HepG2 (cell line): ENCODE results near the gene TARP.

Experiments
- ATAC-seq: fragments of 200-7000 bp; cut with Tn5 transposase; 3 replicates; pipeline ENCODE4 v1.9.1; 2020; ENCODE audit warnings: mild to moderate bottlenecking, moderate library complexity
- BruUV-seq: library from RNA; stranded (reverse); fragments of 400-500 nt; replicated peaks from 2 replicates; lab custom pipeline; 2021; lab: Mats Ljungman, UMichigan
- CTCF ChIA-PET: fragments of 300-600 bp; formaldehyde crosslinking; extraction: SDS; loops from one replicate; lab custom pipeline; 2021; ENCODE audit warnings: low total read pairs, inconsistent platforms, low intra/inter-chr PET ratio; lab: Yijun Ruan, JAX
- POLR2A ChIA-PET: fragments of 350-600 bp; sonication (Branson Sonifier 250); formaldehyde crosslinking; loops from one replicate; lab custom pipeline; 2020; ENCODE audit warnings: antibody characterized with exemption, inconsistent platforms; lab: Yijun Ruan, JAX
- DNase-seq: peaks from one replicate; pipeline ENCODE4 v3.0.0-alpha.2; 2015; ENCODE audit warnings: low spot score
- FAIRE-seq: peaks from 3 replicates; lab custom pipeline; 2011; peaks lifted over from hg19 to GRCh38; lab: Jason Lieb, UNC
- H2AFZ ChIP-seq: one replicate; pipeline ENCODE4 v1.6.1; 2011; ENCODE audit warnings: low read length, inconsistent platforms
- H3K27ac ChIP-seq: fragments of 300-600 bp; 3 replicates; pipeline ENCODE4 v1.8.0; 2011; ENCODE audit warnings: mixed run types, mild to moderate bottlenecking, mixed read lengths, low read length, inconsistent platforms; ENCODE audit not compliant: insufficient read depth; ENCODE audit errors: extremely low read length
- H3K27me3 ChIP-seq, 2 experiments: fragments of 200-600 bp in 1 of 2; 2 replicates in 1 of 2; 3 replicates in 1 of 2; pipeline versions ENCODE4 v1.6.0 to v1.8.0; 2011; ENCODE audit warnings: low read length in 2 of 2, mild to moderate bottlenecking in 2 of 2, moderate library complexity in 2 of 2, inconsistent platforms in 1 of 2; ENCODE audit not compliant: insufficient read depth in 2 of 2, control insufficient read depth in 1 of 2
- H3K36me3 ChIP-seq, 2 experiments: fragments of 200-600 bp in 1 of 2; replicated peaks in 1 of 2; 2 replicates in 1 of 2; 3 replicates in 1 of 2; pipeline versions ENCODE4 v1.5.1 to v1.8.0; 2011; ENCODE audit warnings: low read length in 2 of 2, inconsistent platforms in 1 of 2; ENCODE audit not compliant: insufficient read depth in 2 of 2, control insufficient read depth in 1 of 2
- H3K4me1 ChIP-seq: 2 replicates; pipeline ENCODE4 v1.5.1; 2012; ENCODE audit warnings: low read length, inconsistent platforms; ENCODE audit not compliant: insufficient read depth
- H3K4me2 ChIP-seq: 2 replicates; pipeline ENCODE4 v1.6.0; 2011; ENCODE audit warnings: low read depth, low read length, inconsistent platforms
- H3K4me3 ChIP-seq, 3 experiments: fragments of 200-600 bp in 1 of 3; sonication (generic), shearing (Covaris generic) in 1 of 3; replicated peaks in 1 of 3; 2 replicates each; pipeline ENCODE4 v1.5.1; 2011 to 2016; ENCODE audit warnings: low read length in 3 of 3, inconsistent platforms in 2 of 3, low read depth in 2 of 3, mild to moderate bottlenecking in 2 of 3, control low read depth in 1 of 3, mixed read lengths in 1 of 3; ENCODE audit not compliant: insufficient read depth in 1 of 3
- H3K79me2 ChIP-seq: one replicate; pipeline ENCODE4 v1.6.1; 2011; ENCODE audit warnings: low read length, inconsistent platforms; ENCODE audit not compliant: insufficient read depth
- H3K9ac ChIP-seq: 2 replicates; pipeline ENCODE4 v1.6.0; 2011; ENCODE audit warnings: mild to moderate bottlenecking, low read depth, low read length, inconsistent platforms; ENCODE audit not compliant: insufficient read depth
- H3K9me3 ChIP-seq: 2 replicates; pipeline ENCODE4 v1.5.1; 2012; ENCODE audit warnings: mild to moderate bottlenecking, low read length
- H4K20me1 ChIP-seq: 2 replicates; pipeline ENCODE4 v1.6.0; 2011; ENCODE audit warnings: inconsistent platforms, mild to moderate bottlenecking, low read length, moderate library complexity; ENCODE audit not compliant: insufficient read depth
- CENPT ChIP-seq: sonication (generic); formaldehyde crosslinking; IDR thresholded peaks from 2 replicates; pipeline ENCODE4 v1.8.0; 2022; ENCODE audit warnings: low read depth, mild to moderate bottlenecking, moderate library complexity, missing genetic modification reagents
- CREM ChIP-seq, 2 experiments: sonication (generic) in 1 of 2; formaldehyde crosslinking in 1 of 2; IDR thresholded peaks; 2 replicates each; pipeline versions ENCODE4 v1.4.0 to v1.6.1; 2016 to 2020; ENCODE audit warnings: antibody characterized with exemption in 1 of 2, mild to moderate bottlenecking in 1 of 2, missing genetic modification reagents in 1 of 2
- DNMT3B ChIP-seq: conservative IDR thresholded peaks from 2 replicates; pipeline ENCODE4 v1.6.1; 2016; ENCODE audit warnings: missing biosample characterization, control low read depth
- KDM1A ChIP-seq: IDR thresholded peaks from 2 replicates; pipeline ENCODE4 v1.6.1; 2016; ENCODE audit warnings: missing compliant biosample characterization
- KMT2B ChIP-seq: IDR thresholded peaks from 2 replicates; pipeline ENCODE4 v1.6.1; 2016; ENCODE audit warnings: missing genetic modification reagents, missing compliant biosample characterization
- SCMH1 ChIP-seq: sonication (generic); formaldehyde crosslinking; IDR thresholded peaks from 2 replicates; pipeline ENCODE4 v1.9.0; 2021; ENCODE audit warnings: missing genetic modification reagents, mild to moderate bottlenecking, borderline replicate concordance
- ZEB1 ChIP-seq: IDR thresholded peaks from 2 replicates; pipeline ENCODE4 v1.6.1; 2012; ENCODE audit warnings: mild to moderate bottlenecking, low read depth, inconsistent platforms; ENCODE audit not compliant: insufficient replicate concordance
- ZNF234 ChIP-seq: sonication (generic); formaldehyde crosslinking; conservative IDR thresholded peaks from 2 replicates; pipeline ENCODE4 v1.5.1; 2020; ENCODE audit warnings: mild to moderate bottlenecking, missing genetic modification reagents
- WGBS: methylation state at CpG from one replicate; pipeline ENCODE4 v1.1.6; 2017; ENCODE audit warnings: low lambda C conversion rate; 5-methylcytosine and 5-hydroxymethylcytosine counted together
- in situ Hi-C: cut with HindIII; loops from 2 replicates; pipeline ENCODE4 v1.10.0; 2017; ENCODE audit warnings: low pct_unique_long_range_greater_than_20kb; ENCODE audit not compliant: extremely low pct_ligation_motif_present
- intact Hi-C: fragments of 100-400 bp; cut with micrococcal nuclease; formaldehyde crosslinking; loops from one replicate; pipeline ENCODE4 v1.10.0; 2022; ENCODE audit not compliant: unreplicated experiment
- TF ChIP-seq, protein P1 (sequence below): sonication (generic); formaldehyde crosslinking; IDR thresholded peaks from 2 replicates; pipeline ENCODE4 v1.4.0; 2020; ENCODE audit warnings: mild to moderate bottlenecking, missing genetic modification reagents

The TARP gene

DNA sequence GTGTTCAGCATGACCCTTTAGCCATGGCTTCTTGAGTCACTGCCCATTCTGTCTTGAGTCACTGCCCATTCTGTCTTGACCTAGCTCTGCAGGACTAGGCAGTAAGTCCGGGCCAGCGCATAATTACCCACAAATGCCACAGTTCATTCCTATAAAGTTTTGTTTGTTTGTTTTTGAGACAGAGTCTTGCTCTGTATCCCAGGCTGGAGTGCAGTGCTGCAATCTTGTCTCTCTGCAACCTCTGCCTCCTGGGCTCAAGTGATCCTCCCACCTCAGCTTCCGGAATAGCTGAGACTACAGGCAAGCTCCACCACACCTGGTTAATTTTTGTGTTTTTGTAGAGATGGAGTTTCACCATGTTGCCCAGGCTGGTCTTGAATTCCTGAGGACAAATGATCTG lies 32.7 kb upstream of the TARP start:
- Histone ChIP-seq H3K27me3 (peaks cover 0 to 14% of the 10 kb centered on the region in 2 experiments; a peak in 1 of 5 replicates), H3K4me3 (no peak overlapping the region), H3K9me3 (no peaks in the 10 kb centered on the region), H4K20me1 (no peaks in the 10 kb centered on the region), H3K4me2 (no peak overlapping the region), H3K9ac (no peak overlapping the region), H3K36me3 (no peaks in the 10 kb centered on the region), H3K79me2 (no peaks in the 10 kb centered on the region), H3K4me1 (no peaks in the 10 kb centered on the region), H2AFZ (no peak overlapping the region), H3K27ac (no peak overlapping the region)
- no peak for DNase-seq
- intact Hi-C loops (no loop called here), in situ Hi-C loops (loop anchor here (25.0 kb wide), 1 partner anchor 194 kb away; no protein-coding TSS in a partner anchor)
- FAIRE-seq = no peak
- ChIA-PET POLR2A (no interaction called here), CTCF (no interaction called here)
- no TSS peak for BruUV-seq
- TF ChIP-seq ZEB1 = no peak
- TF ChIP-seq CENPT (CRISPR knock-in tag) = no peak
- no peak for TF ChIP-seq CREM (IDR thresholded peaks at IDR 0.05)
- TF ChIP-seq CREM (CRISPR knock-in tag; IDR thresholded peaks at IDR 0.05) = no peak
- no peak for TF ChIP-seq SCMH1 (CRISPR knock-in tag)
- TF ChIP-seq, protein P1, sequence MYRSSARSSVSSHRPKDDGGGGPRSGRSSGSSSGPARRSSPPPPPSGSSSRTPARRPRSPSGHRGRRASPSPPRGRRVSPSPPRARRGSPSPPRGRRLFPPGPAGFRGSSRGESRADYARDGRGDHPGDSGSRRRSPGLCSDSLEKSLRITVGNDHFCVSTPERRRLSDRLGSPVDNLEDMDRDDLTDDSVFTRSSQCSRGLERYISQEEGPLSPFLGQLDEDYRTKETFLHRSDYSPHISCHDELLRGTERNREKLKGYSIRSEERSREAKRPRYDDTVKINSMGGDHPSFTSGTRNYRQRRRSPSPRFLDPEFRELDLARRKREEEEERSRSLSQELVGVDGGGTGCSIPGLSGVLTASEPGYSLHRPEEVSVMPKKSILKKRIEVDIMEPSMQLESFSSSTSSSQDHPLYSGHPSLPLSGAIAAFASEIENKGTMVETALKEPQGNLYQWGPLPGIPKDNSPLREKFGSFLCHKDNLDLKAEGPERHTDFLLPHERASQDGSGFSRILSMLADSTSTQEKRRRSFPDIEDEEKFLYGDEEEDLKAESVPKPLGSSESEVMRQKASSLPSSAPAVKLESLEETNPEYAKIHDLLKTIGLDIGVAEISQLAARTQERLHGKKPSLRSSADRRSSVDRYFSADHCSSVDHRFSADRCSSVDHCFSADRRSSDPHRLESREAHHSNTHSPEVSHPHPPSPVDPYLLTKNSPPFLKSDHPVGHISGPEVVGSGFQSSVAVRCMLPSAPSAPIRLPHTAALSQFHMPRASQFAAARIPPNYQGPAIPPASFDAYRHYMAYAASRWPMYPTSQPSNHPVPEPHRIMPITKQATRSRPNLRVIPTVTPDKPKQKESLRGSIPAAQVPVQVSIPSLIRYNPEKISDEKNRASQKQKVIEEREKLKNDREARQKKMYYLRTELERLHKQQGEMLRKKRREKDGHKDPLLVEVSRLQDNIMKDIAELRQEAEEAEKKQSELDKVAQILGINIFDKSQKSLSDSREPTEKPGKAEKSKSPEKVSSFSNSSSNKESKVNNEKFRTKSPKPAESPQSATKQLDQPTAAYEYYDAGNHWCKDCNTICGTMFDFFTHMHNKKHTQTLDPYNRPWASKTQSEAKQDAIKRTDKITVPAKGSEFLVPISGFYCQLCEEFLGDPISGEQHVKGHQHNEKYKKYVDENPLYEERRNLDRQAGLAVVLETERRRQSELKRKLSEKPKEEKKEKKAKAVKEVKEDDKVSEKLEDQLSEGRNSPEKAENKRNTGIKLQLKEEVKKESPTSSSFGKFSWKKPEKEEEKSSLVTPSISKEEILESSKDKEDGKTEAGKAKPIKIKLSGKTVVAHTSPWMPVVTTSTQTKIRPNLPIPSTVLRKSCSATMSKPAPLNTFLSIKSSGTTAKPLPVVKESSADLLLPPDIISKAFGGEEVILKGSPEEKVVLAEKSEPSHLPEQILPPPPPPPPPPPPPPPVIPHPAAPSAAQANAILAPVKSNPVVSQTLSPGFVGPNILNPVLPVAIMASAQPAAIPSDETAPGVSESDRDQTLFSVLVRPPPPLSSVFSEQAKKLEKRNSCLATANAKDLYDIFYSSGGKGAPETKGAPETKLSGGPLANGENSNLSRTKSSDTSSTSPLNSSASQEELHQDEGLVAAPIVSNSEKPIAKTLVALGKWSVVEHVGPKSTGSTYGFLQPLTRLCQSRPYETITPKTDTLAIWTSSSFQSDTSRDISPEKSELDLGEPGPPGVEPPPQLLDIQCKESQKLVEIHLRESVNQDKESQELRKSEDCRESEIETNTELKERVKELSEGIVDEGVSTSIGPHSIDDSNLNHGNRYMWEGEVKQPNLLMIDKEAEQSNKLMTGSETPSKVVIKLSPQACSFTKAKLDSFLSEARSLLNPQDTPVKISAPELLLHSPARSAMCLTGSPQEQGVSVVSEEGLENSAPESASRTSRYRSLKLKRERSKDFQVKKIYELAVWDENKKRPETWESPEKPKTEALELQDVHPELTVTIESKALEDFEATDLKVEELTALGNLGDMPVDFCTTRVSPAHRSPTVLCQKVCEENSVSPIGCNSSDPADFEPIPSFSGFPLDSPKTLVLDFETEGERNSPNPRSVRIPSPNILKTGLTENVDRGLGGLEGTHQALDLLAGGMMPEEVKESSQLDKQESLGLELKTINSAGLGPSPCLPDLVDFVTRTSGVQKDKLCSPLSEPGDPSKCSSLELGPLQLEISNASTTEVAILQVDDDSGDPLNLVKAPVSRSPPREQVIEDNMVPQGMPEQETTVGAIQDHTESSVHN = no peak
- TF ChIP-seq KDM1A = no peak
- no peak for TF ChIP-seq DNMT3B (CRISPR knock-in tag)
- no peak for TF ChIP-seq ZNF234
- TF ChIP-seq KMT2B = no peak
- 48% methylated on average over 3 of the region's 3 CpGs for whole genome bisulfite sequencing
- no peak for ATAC-seq
